GM12801 (cell line): ENCODE results near the gene PTAR1.

Source experiments
- CTCF ChIP-seq: IDR thresholded peaks from one replicate; pipeline ENCODE4 v1.5.1; 2011; ENCODE audit warnings: control low read depth; ENCODE audit not compliant: insufficient read length; ENCODE audit errors: extremely low read depth

Gene PTAR1

DNA sequence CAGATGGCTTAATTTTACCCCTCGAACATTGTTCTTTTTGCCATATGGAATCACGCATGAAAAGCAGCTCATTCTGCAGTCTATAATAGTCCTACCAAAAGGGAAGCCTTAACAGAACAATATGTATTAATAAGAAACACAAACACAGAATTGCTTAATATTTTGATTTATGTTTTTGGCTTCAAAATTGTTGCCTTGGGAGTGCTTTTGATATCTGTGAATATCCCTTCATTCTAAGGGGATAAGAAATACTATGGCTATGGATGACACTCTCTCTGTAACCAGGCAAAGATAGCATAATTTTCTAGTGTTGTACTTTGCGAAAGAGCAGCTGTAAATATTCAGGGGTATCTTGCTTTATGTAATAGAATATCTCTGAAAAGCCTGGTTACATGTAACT, 34.5 kb upstream of the PTAR1 start:
- TF ChIP-seq CTCF, result no peak

DNA sequence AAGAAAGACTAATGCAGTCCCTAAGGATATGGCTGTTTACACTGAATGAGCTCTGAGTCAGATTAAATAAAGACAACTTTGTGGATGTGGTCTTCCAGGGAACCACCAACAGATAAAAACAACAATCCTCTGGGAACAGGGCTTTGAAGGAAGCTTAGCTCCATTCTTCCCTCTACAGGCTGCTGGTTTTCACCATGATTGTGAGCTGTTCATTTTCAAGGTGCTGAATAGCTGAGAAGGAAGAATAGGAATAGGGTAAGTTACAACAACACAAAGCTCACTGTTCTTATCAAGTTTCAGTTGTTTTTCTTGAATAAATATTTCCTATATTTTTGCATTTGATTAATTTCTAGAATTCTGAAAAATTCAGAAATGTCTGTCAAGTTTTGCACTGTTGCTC, 25.9 kb upstream of the PTAR1 start:
- no peak for TF ChIP-seq CTCF

DNA sequence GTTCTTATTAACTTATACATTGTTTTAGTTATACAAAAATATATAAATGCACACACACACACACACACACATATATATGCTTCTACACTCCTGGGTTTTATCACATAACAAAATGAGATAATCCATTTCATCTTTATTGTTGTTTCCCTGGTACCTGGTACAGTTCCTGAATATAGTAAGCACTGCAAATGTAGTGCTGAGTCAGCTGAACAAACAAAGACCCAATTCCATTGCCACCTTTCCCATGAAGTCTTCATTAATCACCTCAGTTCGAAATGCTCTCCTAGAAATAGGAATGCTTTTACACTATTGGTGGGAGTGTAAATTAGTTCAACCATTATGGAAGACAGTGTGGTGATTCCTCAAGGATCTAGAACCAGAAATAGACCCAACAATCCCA, 13.4 kb upstream of the PTAR1 start:
- no peak for TF ChIP-seq CTCF

- TF ChIP-seq CTCF, result no peak
These were observed 12.1 kb upstream of the PTAR1 start for GRCh38 chr9:69771775-69772418.

DNA sequence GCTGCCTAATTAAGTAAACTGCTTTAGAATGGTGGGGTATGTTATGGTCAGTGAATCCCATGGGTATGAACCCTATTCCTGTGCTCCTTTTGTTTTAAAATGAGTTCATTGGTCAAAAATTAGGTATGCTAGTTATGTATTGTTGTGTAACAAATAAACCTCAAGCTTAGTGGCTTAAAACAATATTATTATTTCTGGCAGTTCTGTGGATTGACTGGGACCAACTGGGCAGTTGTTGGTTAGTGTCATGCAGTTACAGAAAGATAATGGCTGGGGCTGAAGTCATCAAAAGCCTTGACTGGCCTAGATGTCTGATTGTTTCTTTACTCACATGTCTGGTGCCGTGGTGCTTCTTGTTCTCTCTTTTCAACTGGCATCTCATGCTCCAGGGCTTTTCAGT, 8.9 kb upstream of the PTAR1 start:
- no peak for TF ChIP-seq CTCF

- no peak for TF ChIP-seq CTCF
These were observed 8.3 kb upstream of the PTAR1 start for GRCh38 chr9:69768101-69768500.

- TF ChIP-seq CTCF, result no peak
These were observed 2.7 kb upstream of the PTAR1 start for GRCh38 chr9:69762527-69762926.

- no peak for TF ChIP-seq CTCF
These were observed 433 bp upstream of the PTAR1 start for GRCh38 chr9:69760278-69760610.
